Left renal cortex interstitium (tissue), 4 donors: ENCODE results near the gene NCOR1. TPM values are rescaled to one million over a fixed set of nuclear protein-coding genes. Genes with fewer than 3 reads are reported as not detected.

Experiments used
- DNase-seq, 4 donors: peaks; one replicate each; pipeline ENCODE4 v3.0.0-alpha.2; 2013; ENCODE audit warnings: low read depth in 4 of 4, low spot score in 2 of 4, missing footprints in 1 of 4
- polyA plus RNA-seq, 4 donors: library from polyadenylated mRNA; unstranded; fragments of 120-200 nt; gene quantifications; one replicate each; pipeline ENCODE4 v1.2.1, GENCODE V29; 2013; ENCODE audit not compliant: insufficient read length in 4 of 4

NCOR1 gene
- polyA plus RNA-seq, 4 donors = 90.0 to 115 (median 103) TPM

DNA sequence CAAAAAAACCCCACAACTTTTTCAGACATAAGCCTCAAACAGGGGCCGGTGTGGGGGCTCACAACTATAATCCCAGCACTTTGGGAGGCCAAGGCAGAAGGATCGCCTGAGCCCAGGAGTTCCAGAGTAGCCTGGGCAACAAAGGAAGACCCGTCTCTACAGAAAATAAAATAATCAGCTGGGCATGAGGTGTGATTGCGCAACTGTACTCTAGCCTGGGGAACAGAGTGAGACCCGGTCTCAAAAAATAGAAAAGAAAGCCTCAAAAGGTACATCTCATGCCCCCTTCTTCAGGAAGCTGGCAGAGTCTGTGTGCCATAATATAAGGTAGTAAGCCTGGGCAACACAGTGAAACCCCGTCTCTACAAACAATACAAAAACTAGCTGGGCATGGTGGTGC, 219.0 kb downstream of the NCOR1 start:
- no peak for DNase-seq

GRCh38 chr17:15981646-15982580, 233.4 kb downstream of the NCOR1 start:
- DNase-seq = no peak

DNA sequence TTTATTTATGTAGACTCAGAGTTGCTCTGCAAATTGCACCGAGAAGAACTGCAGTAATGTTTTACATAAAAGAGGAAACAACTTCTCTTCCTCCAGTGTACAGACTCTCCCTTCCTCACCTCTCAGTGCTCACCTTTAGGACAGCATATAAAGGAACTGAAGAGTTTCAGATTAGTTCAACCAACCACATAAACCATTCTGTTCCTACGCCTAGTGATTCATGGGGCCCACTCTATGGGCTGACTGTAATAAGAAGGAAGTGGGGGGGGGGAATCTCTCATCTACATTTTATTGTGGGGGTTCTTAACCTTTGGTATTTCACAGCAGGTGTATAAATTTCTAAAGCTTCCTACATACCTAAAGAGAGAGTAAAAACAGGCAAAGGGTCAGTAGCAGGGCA, 234.1 kb downstream of the NCOR1 start:
- DNase-seq = no peak

Other genes with a start within 250 kb of the NCOR1 start
- 10 to 100 TPM; 45.9 to 59.5 (median 52.4) TPM for gene ZSWIM7, start 215.8 kb downstream of the NCOR1 start, polyA plus RNA-seq
- 10 to 100 TPM; 49.5 to 73.5 (median 59.3) TPM for gene TTC19, start 215.7 kb downstream of the NCOR1 start, polyA plus RNA-seq
- gene PIGL, start 1.7 kb upstream of the NCOR1 start, polyA plus RNA-seq = 10 to 100 TPM; 21.5 to 47.6 (median 32.6) TPM
- gene CENPV, start 137.9 kb upstream of the NCOR1 start, polyA plus RNA-seq = 10 to 100 TPM; 62.4 to 95.7 (median 76.5) TPM
- gene UBB, start 165.6 kb upstream of the NCOR1 start, polyA plus RNA-seq = 1,000 to 10,000 TPM; 1,626 to 2,601 (median 2,069) TPM
- 1 to 10 TPM; 2.5 to 3.4 (median 2.8) TPM for gene TRPV2, start 200.0 kb upstream of the NCOR1 start, polyA plus RNA-seq